GM18519 (cell line): Measurements from ENCODE around the gene ZCCHC14.

ENCODE experiments used
- ATAC-seq: cut with Tn5 transposase; IDR thresholded peaks from one replicate; pipeline ENCODE4 v1.9.1; 2021; ENCODE audit warnings: mild to moderate bottlenecking, moderate library complexity; ENCODE audit not compliant: unreplicated experiment, low FRiP score

The ZCCHC14 gene

DNA sequence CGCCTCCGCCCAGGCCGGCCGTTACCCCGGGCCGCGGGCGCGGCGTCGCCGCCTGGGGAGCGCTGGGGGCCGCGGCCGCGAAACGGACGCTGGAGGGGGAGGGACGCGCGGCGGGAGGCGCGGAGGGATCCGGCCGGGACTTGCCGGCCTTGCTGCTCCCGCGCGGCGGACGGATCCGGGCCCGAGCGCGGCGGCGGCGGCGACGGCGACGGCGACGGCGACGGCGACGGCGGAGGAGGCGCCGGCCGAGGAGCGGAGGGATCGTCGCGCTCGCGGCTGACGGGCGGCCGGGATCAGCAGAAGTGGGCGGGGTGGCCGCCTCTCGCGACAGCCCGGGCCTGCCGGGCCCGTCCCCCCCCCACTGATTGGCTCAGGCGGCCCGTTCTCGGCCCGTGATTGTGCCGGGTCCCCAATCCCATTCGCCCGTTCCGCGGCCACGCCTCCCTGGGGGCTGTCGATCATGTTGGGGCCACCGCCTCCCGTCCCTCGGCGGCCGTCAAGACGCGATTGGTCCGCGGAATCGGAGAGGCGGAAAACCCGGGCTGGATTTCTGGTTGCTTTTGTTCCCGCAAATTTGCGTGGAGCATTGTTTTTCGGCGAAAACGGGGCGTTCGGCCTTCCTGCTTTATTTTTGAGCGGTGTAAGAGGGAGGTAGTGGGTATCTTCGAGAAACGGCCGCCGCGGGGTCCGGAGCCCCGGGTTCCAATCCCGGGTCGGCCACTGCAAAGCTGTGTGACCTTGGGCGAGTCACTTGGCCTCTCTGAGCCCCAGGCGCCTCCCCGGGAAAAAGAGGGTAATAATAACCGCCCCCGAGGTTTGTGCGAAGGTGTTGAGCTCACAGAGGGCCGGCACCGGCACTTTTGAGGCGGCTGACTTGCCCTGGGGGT, at the start of gene ZCCHC14:
Gene ZCCHC14 (minus strand): TSS at position 304 of the 887 bp plus-strand sequence. CDS start 786 bp downstream, outside the sequence.
- peak; percentile 57 for ATAC-seq

DNA sequence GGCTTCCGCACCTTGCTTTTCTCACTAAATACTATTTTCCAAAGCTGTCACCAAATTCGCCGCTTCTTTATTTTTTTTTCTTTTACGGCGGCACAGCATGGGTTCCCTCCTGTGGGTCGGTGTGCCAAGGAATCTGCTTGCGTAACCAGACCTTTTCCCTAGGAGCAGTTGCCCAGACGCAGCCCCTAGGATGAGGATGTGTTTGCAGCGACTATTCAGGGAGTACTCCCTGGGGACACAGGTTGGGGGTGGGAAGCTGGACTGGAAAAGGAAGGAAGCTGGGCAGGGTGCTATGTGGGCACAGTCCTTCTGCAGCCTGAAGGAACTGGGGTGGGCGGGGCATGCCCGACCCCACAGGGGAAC, 49.0 kb upstream of the ZCCHC14 start:
- ATAC-seq: no peak

DNA sequence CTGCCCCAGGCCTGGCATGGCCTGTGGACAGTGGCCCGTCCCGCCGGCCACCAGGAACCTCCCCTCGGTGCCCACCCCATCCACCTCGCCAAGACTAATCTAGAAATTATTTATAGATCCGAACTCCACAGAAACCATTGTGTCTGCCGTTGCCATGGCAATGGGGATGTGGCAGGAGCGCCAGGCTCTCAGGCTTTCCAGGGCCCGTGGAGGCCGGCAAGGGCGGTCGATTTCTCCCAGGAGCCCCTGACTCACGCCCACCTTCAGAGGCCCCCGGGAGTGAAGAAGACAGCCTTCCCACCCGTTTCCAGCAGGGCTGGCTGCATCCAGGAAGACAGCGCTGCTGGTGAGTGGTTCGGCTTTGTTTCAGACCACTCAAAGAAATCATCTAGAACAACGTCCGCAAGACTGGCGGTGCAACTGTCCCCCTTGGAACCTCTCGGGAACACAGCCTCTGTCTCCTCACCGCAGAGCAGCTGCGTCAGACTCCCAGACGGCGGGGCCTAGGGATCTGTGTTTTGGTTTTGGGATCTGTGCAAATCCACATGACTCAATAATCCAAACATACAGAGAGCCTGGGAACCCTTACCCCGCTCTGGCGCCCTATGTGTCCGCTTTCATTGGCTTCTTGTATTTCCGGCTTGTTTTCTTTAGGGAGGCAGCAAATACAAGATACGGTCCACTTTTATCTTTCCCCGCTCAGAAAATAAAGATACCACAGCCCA, 48.5 kb upstream of the ZCCHC14 start:
- no peak for ATAC-seq

DNA sequence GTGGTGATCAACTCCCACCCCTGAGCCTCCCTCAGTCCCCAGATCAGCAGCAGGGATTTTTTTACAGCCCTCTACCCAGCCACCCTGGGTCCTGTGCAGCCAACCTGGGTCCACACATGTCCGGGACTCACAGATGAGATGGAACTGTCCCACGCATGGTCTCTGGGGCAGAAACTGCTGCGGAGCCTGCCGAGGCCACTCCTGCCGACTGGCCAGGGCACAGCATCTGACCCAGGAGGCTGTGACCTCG, 48.0 kb upstream of the ZCCHC14 start:
- ATAC-seq: no peak

DNA sequence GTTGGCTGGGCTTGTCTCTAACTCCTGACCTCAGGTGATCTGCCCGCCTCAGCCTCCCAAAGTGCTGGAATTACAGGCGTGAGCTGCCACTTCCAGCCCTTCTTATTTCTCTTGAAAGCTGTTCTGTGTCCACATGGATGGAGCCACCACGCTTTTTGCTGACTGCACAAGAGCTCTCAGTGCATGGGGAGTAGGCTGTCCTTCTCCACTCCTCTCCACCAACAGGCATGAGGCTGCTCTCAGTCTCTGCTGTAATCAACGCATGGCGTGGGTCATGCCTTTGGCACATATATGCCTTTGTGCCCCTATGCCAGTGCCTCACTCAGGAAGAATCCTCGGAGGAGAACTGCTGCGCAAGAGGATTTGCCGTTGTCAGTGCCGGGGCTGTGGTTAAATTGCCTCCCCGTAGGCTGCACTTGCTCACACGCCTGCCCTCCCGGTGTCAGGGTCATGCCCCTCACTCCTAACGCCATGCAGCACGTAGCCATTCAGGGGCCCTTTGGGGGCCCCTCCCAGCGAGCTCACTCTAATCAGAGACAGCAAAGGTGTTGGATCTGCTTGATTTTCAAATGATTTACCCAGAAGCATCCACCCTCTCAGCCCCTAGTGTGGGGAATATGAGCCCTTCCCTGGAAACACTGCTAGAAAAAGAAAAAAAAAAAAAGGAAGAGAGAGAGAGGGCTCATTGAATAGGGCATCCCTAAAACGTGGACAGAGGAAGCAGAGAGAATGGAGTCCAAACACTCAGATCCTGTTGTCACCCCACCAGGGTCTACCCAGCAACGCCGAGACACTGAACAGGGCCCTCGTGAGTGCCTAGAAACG, 47.5 kb upstream of the ZCCHC14 start:
- no peak for ATAC-seq

DNA sequence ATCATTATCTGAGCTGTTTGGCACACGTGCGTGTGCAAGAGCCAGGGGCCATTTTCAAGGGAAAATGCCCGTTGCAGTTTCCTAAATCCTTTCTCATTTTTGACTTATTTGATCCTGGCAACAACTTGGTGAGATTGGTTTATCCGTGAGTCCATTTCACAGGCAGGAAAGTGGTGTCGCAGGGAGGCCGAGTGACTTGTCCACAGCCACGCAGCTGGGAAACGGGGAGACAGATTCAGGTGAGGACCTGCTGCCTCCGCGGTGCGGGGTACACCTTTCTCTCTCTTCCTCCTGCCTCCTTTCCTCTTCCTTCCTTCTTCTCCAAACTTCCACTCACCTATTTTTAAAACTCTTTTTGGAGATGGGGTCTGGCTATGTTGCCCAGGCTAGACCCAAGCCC, 46.3 kb upstream of the ZCCHC14 start:
- ATAC-seq: no peak

DNA sequence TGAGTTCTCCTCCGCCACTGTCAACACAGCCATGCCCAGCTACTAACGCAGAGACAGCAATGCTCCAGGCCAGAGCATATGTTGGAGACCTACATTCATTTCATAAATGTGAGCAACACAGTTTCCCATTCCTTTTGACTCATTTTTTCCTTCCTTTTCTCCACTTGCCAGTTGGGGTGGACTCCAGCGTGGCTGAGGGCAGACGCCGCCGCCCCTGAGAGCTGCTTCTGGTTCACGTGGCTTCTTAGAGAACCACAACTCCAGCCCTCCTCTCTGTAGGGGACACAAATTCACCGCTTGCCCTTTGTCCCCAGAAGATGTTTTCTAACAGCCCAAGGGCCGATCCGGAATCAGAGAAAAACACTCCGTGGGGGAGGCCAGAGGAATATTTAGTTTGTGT, 45.8 kb upstream of the ZCCHC14 start:
- no peak for ATAC-seq

DNA sequence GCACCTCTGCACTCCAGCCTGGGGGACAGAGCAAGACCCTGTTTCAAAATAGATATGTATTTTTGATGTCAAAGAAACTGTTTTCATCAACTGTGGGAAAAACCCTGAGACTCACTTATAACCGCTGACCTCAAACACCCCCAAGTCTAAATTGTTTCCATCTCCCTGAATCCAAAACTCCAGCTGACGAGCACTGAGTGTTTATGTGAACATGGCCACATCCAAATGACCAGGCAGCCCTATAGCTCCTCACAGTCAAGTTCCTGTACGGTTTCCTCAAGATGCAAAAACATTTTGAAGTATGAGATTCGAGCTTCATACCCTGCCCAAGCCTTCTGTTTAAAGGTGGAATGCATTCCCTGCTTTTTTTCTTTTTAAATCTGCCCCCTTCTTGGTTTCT, 45.3 kb upstream of the ZCCHC14 start:
- no peak for ATAC-seq

DNA sequence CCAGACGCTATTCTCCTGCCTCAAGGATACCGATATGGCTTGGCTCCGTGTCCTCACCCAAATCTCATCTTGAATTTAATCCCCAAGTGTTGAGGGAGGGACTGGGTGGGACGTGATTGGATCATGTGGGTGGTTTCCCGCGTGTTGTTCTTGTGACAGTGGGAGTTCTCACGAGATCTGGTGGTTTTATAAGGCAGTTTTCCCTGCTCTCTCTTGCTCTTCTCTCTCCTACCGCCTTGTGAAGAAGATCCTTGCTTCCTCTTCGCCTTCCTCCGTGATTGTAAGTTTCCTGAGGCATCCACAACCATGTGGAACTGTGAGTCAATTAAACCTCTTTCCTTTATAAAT, 43.9 kb upstream of the ZCCHC14 start:
- ATAC-seq: no peak

DNA sequence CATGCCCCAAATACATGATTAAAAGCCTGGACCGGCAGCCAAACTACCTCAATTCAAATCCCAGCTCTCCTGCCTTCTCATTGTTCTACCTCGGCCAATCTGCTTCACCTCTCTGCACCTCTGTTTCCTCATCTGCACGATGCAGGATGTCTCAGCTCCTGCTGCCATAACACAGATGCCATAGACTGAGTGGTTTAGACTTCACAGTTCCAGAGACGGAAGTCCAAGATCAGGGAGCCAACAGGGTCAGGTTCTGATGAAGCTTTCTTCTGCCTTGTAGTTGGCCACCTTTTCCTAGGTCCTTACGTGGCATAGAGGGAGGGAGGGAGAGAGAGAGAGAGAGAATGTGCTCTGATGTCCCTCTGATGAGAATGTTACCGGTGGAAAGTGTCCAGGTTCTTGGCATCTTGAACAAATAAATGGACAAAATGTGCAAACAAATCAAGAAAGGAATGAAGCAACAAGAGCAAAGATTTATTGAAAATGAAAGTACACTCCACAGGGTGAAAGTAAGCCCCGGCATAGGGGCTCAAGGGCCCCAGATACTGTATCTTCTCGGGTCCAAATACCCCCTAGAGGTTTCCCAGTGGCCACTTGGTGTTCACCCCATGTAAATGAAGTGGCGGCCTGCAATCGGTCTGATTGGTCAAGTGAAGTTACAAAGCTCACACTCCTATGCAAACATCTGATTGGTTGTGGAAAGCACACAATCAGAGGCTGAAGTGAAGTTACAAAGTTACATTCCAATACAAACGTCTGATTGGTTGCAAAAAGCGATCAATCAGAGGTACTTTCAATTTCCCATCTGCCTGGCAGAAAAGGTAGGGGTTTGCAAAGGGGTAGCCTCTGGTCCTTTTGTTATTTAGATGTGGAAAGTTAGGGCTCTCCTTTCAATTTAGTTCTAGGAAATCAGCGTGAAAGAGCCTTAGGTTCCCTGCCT, 43.3 kb upstream of the ZCCHC14 start:
- no peak for ATAC-seq

DNA sequence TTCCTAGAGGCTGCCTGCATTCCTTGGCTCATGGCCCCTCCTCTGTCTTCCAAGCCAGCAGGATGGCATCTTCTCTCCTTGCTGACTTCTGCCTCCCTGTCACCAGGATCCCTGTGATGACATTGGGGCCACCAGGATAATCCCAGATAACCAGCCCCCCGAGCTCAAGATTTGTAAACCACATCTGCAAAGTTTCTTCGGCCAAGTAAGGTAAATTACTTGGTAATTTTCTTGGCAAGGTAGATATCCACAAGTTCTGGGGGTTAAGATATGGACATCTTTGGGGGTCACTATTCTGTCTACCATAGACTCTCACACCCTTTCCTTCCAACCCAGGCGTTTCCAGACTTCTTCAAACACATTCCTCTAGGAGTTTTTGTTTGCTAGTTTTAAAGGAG, 42.6 kb upstream of the ZCCHC14 start:
- ATAC-seq: no peak

DNA sequence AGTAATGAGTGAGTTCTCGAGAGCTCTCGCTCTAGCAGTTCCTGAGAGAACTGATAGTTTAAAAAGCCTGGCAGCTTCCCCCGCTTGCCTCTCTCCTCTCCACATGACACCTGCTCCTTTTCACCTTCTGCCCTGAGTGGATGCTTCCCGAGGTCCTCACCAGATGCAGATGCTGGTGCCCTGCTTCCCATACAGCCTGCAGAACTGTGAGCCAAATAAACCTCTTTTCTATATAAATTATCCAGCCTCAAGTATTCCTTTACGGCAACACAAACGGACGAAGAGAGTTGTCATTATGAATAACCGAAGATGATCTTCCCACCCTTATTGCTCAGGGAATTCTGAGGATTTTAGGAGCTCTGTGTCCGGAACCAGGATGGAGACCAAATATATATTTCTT, 41.9 kb upstream of the ZCCHC14 start:
- ATAC-seq: no peak

DNA sequence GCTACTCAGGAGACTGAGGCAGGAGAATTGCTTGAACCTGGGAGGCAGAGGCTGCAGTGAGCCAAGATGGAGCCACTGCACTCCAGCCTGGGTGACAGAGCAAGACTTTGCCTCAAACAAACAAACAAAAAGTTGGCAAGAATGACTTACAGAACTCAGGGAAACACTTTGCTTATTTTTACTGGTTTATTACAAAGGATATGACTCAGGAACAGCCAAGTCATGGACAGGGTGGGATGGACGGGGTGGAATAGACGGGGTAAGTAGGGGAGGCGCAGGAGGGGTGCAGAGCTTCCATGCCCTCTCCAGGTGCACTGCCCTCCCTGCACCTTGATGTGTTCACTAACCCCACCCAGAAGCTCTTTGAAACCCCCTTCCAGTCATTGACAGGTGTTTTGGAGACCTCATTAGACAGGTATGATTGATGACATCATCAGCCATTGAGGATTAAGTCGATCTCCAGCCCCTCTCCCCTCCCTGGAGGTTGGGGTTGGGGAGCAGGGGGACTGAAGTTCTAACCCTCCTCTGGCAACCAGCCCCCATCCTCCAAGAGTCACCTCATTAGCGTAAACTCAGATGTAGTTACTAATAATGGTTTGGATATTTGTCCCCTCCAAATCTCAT, 41.3 kb upstream of the ZCCHC14 start:
- ATAC-seq: no peak

DNA sequence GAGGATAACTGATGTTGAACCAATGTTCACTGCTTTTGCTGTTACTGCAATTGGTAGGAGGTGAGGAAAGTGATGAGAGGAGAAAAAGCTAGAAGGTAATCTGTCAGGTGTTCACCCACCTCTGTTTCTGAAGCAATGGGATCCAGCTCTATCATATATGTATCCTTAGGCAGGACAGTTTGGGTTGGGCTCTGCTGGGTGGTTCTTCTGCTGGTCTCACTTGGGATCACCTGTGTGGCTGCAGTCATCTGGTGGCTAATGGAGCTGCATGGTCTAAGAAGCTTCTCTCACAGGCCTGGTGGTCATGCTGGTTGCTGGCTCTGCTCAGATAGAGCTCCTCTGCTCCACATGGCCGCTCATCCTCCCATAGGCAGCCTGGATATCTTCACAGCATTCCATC, 40.2 kb upstream of the ZCCHC14 start:
- ATAC-seq: no peak

DNA sequence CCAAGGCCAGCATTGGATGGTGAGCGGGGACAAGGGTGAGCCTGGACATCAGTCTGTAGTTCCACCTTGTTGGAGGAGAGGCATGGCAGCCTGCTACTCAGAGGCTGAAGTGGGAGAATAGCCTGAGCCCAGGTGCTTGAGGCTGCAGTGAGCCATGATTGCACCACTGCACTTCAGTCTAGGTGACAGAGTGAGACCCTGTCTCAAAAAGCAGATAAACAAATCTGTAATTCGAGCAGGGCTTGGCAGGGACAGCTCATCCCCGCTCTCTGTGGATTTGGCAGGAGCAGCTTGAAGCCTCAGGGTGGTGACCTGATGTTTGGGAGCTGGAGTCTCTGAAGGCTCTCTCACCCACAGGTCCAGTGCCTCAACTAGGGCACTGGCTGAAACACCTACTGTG, 38.6 kb upstream of the ZCCHC14 start:
- no peak for ATAC-seq

DNA sequence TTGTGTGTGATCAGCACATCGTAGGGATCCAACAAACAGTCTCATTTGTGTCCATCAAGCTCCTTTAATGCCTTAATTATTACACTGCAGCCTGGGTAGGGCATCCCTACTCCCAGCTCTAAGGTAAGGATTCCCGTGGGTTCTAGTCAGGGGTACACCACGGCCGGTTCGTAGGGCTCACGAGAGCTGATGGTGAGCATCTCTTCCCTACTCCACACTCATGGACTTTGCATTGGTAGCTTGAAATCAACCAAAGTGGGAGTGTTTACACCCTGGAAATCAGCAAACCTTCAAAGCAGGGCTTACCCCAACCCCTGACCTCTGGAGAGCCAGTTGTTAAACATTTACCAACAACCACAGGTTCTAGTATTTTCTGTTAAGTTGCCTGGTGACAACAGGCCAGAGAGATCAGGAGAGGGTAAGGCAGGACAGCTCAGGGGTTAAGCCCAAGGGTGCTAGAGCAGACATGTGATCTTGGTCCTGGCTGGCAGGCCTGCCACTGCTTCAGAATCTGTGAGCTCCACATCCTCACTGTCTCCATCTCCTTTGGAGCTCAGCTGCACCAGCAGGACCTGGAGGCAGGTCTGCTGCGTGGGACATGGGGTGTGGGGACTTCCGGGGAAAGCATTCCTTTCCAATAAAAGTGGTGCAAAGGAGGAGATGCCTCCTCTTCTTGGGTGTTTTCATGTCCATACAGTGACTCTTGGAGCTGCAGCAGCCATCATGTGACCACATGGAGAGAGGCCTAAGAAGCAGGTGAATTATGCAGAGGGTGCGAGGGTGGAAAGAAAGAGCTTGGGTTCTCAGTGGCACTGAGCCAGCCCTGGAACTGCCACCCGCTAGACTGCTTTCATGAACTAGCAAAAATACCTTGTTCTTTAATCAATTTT, 36.1 kb upstream of the ZCCHC14 start:
- ATAC-seq: no peak

DNA sequence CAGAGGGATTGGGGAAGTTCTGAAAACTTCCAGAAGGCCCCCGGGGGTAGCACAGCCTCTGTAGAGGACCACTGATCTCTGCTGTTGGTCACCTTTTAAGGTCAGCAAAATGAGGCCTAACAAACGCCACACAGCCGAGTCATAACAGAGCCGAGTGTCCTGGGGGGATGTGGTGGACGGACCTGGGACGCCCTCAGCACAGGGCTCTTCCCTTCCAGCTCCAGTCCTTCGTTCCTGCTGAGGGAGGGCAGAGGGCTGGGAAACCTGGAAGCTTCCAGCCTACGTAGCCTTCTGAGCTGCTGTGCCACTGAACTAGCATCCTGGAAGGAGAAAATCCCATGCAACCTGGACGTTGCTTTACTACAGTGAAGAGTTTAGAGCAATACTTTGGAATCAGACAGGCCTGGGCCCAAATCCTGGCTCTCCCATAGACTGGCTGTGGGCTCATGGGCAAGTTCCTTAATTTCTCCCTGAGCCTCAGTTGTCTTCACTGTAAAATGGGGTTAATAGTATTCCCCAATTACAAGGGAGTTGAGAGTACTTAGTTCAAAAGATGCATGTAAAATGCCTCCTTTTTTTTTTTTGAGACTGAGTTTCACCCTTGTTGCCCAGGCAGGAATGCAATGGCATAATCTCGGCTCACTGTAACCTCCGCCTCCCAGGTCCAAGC, 34.4 kb upstream of the ZCCHC14 start:
- ATAC-seq: no peak

DNA sequence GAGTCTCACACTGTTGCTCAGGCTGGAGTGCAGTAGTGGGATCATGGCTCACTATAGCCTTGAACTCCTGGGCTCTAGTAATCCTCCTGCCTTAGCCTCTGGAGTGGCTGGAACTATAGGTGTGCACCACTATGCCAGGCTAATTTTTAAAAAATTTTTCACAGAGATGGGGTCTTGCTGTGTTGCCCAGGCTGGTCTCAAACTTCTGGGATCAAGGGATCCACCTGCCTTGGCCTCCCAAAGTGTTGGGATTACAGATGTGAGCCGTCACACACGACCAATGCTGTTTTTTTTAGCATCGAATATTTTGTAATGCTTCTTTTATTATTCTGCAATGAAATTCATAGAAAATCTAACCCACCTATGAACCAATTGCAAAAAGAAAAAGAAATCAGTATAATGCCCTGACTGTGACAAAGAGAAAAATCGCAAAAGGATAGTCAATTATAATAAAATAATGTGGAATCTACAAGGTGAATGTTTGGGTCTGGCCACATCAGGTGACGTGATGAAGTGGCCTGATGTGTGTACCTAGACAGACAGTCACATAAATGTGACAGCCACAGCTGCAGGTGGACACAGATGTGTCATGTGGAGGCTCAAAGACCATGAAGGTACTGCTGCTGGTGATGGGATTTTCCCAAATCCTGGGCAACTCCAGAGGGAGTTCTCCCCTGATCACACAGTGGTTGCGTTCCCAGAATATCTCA, 33.6 kb upstream of the ZCCHC14 start:
- no peak for ATAC-seq
